Kidney (tissue), 14 donors: ENCODE data around the gene HTR6. TPM values are rescaled to one million over a fixed set of nuclear protein-coding genes. Genes with fewer than 3 reads are reported as not detected.

Experiments
- DNase-seq, 5 donors: peaks; one replicate each; pipeline ENCODE4 v3.0.0-alpha.2; 2013 to 2020
- FAIRE-seq: peaks from 2 replicates; lab custom pipeline; 2012; peaks lifted over from hg19 to GRCh38; lab: Jason Lieb, UNC
- H3K27ac ChIP-seq, 2 donors: one replicate each; pipeline ENCODE4 v1.7.0; 2013; ENCODE audit warnings: low read depth in 2 of 2, low read length in 2 of 2, inconsistent platforms in 1 of 2
- H3K27me3 ChIP-seq: one replicate; pipeline ENCODE4 v1.7.1; 2013; ENCODE audit warnings: low read length, inconsistent platforms; ENCODE audit not compliant: control insufficient read depth, insufficient read depth
- H3K36me3 ChIP-seq, 3 donors: one replicate each; pipeline versions ENCODE4 v1.7.0 to v1.7.1; 2013; ENCODE audit warnings: low read length in 3 of 3, control low read depth in 1 of 3, inconsistent platforms in 1 of 3; ENCODE audit not compliant: insufficient read depth in 3 of 3, control insufficient read depth in 2 of 3
- H3K4me1 ChIP-seq, 3 donors: one replicate each; pipeline versions ENCODE4 v1.7.0 to v1.7.1; 2013; ENCODE audit warnings: low read length in 3 of 3, inconsistent platforms in 1 of 3, low read depth in 1 of 3; ENCODE audit not compliant: control insufficient read depth in 2 of 3, insufficient read depth in 2 of 3
- H3K4me3 ChIP-seq, 3 donors: one replicate each; pipeline versions ENCODE4 v1.7.0 to v1.8.1; 2013; ENCODE audit warnings: low read length in 3 of 3, control low read depth in 1 of 3, inconsistent platforms in 1 of 3
- H3K9ac ChIP-seq, 3 donors: one replicate each; pipeline versions ENCODE4 v1.7.0 to v1.7.1; 2013; ENCODE audit warnings: low read length in 3 of 3, control low read depth in 1 of 3, inconsistent platforms in 1 of 3
- H3K9me3 ChIP-seq, 3 donors: one replicate each; pipeline versions ENCODE4 v1.7.0 to v1.7.1; 2013; ENCODE audit warnings: low read length in 3 of 3, control low read depth in 1 of 3, inconsistent platforms in 1 of 3; ENCODE audit not compliant: control insufficient read depth in 2 of 3, insufficient read depth in 1 of 3
- CTCF ChIP-seq: IDR thresholded peaks from 3 replicates; pipeline ENCODE4 v1.5.1; 2012; ENCODE audit warnings: mild to moderate bottlenecking, moderate library complexity, borderline replicate concordance; ENCODE audit not compliant: insufficient read depth; ENCODE audit errors: extremely low read depth
- intact Hi-C: fragments of 100-400 bp; cut with DNase I; formaldehyde crosslinking; loops from one replicate; pipeline ENCODE4 v1.11.1; 2022
- polyA plus RNA-seq: library from polyadenylated mRNA; stranded (reverse); fragments of 350-450 nt; fragmentation: Illumina TruSeq; extraction: RNeasy Lipid Tissue Mini Kit (QIAGEN cat#74804); gene quantifications from one replicate; pipeline ENCODE4 v1.2.3, GENCODE V29; 2014; ENCODE audit warnings: low read depth, low replicate concordance; ENCODE audit not compliant: insufficient read depth
- total RNA-seq: library from RNA; stranded (reverse); fragmentation: NEBNext Ultra II Directional; extraction: Animal tissue kit (Norgen Biotek cat#: 25700); gene quantifications from one replicate; pipeline ENCODE4 v1.2.1, GENCODE V29; 2021
- donor health status: control.
- donor health status: control.
- donor health status: control.
- donor health status: control.
- donor health status: control.
- donor health status: DM: yes; HTN: yes; CAD: no.
- donor health status: Normal renal cell carcinoma (clear cell type).

Gene HTR6
- total and polyA plus RNA-seq, 2 donors from 2014 or later, result not detected

GRCh38 chr1:19728413-19729145, 63.9 kb downstream of the HTR6 start:
- peaks cover 0 to 16% (median 11%) of the 10 kb centered on the region in 3 donors for H3K36me3 ChIP-seq
- peaks cover 0 to 1% (median 0%) of the 10 kb centered on the region in 3 donors for H3K9me3 ChIP-seq
- intact Hi-C loops, result no loop called here
- DNase-seq (no peak), FAIRE-seq (no peak)
- H3K4me3 ChIP-seq, result no peak overlapping the region
- no peak overlapping the region for H3K27ac ChIP-seq
- no peaks in the 10 kb centered on the region for H3K27me3 ChIP-seq
- TF ChIP-seq CTCF, result no peak
- H3K9ac ChIP-seq, result no peak overlapping the region
- H3K4me1 ChIP-seq, result peaks cover 0 to 2% (median 0%) of the 10 kb centered on the region in 3 donors

GRCh38 chr1:19730232-19730631, 65.6 kb downstream of the HTR6 start:
- Histone ChIP-seq H3K9ac (no peak overlapping the region), H3K27me3 (no peaks in the 10 kb centered on the region), H3K27ac (no peak overlapping the region), H3K4me1 (peaks cover 0 to 12% (median 12%) of the 10 kb centered on the region in 3 donors), H3K9me3 (peaks cover 0 to 1% (median 0%) of the 10 kb centered on the region in 3 donors), H3K4me3 (no peak overlapping the region), H3K36me3 (peaks cover 0 to 16% (median 11%) of the 10 kb centered on the region in 3 donors)
- FAIRE-seq (no peak), DNase-seq (no peak)
- intact Hi-C loops, result no loop called here
- no peak for TF ChIP-seq CTCF

Other genes starting within 250 kb of the HTR6 start
- gene CAPZB, start 179.3 kb upstream of the HTR6 start, total RNA-seq, result 265 TPM
- 253 TPM for gene CAPZB, start 179.3 kb upstream of the HTR6 start, polyA plus RNA-seq
- gene NBL1, start 20.6 kb upstream of the HTR6 start, total RNA-seq, result 141 TPM
- gene NBL1, start 20.6 kb upstream of the HTR6 start, polyA plus RNA-seq, result 47.4 TPM
- 36.5 TPM for gene TMCO4, start 135.0 kb downstream of the HTR6 start, total RNA-seq
- gene TMCO4, start 135.0 kb downstream of the HTR6 start, polyA plus RNA-seq, result 35.0 TPM
- 2.7 TPM for gene RNF186, start 150.4 kb downstream of the HTR6 start, total RNA-seq
- 111 TPM for gene RNF186, start 150.4 kb downstream of the HTR6 start, polyA plus RNA-seq
- 12.9 TPM for gene OTUD3, start 217.5 kb downstream of the HTR6 start, total RNA-seq
- gene OTUD3, start 217.5 kb downstream of the HTR6 start, polyA plus RNA-seq, result 2.5 TPM